Right atrium auricular region (tissue), 2 donors: ENCODE measurements around the gene KIAA1958. TPM values are rescaled to one million over a fixed set of nuclear protein-coding genes. Genes with fewer than 3 reads are reported as not detected.

Source experiments
- DNase-seq: peaks from one replicate; pipeline ENCODE4 v3.0.0-alpha.2; 2019; ENCODE audit warnings: low spot score
- H3K27ac ChIP-seq, 2 donors: fragments of 200-600 bp; sonication (generic); 1 replicate in 1 of 2; 2 replicates in 1 of 2; pipeline ENCODE4 v1.5.1; 2016 to 2019
- H3K27me3 ChIP-seq, 2 donors: fragments of 200-600 bp; sonication (generic); one replicate each; pipeline versions ENCODE4 v1.5.1 to v1.6.0; 2017 to 2019
- H3K36me3 ChIP-seq: fragments of 200-600 bp; sonication (generic); one replicate; pipeline ENCODE4 v1.5.1; 2016
- H3K4me1 ChIP-seq, 2 donors: fragments of 200-600 bp; sonication (generic); one replicate each; pipeline versions ENCODE4 v1.5.1 to v1.6.0; 2017 to 2019
- H3K4me3 ChIP-seq, 2 donors: fragments of 200-600 bp; sonication (generic); 1 replicate in 1 of 2; 2 replicates in 1 of 2; pipeline ENCODE4 v1.5.1; 2017 to 2019; ENCODE audit warnings: mild to moderate bottlenecking in 1 of 2, moderate library complexity in 1 of 2
- H3K9me3 ChIP-seq, 2 donors: fragments of 200-600 bp; sonication (generic); one replicate each; pipeline ENCODE4 v1.5.1; 2019
- total RNA-seq, 2 donors: library from RNA; depleted of rRNA; stranded (reverse); fragments of >200 nt; gene quantifications; one replicate each; pipeline ENCODE4 v1.1.0, GENCODE V29; 2016
- TF ChIP-seq, protein P1 (sequence below), 2 donors: fragments of 200-600 bp; sonication (generic); IDR thresholded peaks; one replicate each; pipeline ENCODE4 v1.5.1; 2019; ENCODE audit warnings: antibody characterized with exemption in 2 of 2

The KIAA1958 gene
- total RNA-seq, 2 donors from 2014 or later: 1.9 to 4.1 TPM

DNA sequence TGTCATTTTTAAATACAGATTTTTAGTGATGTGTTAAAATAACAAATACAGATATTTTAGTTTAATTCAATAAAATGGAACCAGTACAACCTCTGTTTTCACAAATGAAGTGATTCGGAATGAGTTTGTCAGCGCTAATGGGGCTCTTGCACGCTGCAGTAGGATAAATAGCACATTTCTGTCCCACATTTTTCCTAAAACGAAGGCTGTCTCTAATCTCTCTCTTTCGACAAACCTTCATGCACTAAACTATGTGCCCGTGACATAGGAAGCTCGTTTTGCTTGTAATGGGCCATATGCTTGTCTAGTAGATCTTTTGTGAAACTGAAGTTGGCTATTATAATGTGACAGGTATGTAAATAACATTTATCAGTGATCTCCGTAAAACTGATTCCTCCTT is 130.7 kb downstream of the KIAA1958 start:
- Histone ChIP-seq H3K9me3 (no peaks in the 10 kb centered on the region), H3K27ac (no peak overlapping the region), H3K36me3 (no peaks in the 10 kb centered on the region), H3K27me3 (no peaks in the 10 kb centered on the region), H3K4me1 (no peaks in the 10 kb centered on the region), H3K4me3 (no peak overlapping the region)
- TF ChIP-seq, protein P1, sequence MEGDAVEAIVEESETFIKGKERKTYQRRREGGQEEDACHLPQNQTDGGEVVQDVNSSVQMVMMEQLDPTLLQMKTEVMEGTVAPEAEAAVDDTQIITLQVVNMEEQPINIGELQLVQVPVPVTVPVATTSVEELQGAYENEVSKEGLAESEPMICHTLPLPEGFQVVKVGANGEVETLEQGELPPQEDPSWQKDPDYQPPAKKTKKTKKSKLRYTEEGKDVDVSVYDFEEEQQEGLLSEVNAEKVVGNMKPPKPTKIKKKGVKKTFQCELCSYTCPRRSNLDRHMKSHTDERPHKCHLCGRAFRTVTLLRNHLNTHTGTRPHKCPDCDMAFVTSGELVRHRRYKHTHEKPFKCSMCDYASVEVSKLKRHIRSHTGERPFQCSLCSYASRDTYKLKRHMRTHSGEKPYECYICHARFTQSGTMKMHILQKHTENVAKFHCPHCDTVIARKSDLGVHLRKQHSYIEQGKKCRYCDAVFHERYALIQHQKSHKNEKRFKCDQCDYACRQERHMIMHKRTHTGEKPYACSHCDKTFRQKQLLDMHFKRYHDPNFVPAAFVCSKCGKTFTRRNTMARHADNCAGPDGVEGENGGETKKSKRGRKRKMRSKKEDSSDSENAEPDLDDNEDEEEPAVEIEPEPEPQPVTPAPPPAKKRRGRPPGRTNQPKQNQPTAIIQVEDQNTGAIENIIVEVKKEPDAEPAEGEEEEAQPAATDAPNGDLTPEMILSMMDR (IDR thresholded peaks at IDR 0.05): no peak
- no peak for DNase-seq

DNA sequence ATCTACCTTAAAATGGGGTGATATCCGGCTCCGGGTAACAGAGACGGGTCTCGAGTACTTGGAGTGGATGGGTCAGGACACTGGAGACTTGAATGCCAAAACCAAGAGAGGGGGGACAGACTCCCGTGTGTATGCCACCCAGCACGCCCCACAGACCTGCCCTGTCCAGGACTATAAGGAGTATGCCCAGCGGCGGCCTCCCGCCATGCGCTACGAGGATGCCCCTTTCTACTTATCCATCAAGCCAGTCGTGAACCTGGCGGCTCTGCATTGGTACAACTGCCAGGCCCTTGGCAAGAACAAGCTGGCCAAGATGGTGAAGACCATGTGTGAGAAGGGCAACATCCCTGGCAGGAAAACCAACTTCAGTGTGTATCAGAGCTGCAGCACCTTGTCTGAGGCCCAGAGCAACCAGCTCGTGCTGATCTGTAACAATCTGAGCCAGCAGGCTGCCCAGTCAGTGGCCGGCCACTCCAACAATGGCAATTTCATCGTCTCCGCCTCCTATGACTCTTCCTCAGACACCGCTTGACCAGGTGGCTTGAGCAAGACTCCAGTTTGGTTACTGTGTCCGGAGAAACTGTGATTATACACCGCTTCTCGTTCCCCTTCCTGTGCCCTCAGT is 131.9 kb downstream of the KIAA1958 start:
- Histone ChIP-seq H3K27me3 (no peaks in the 10 kb centered on the region), H3K9me3 (no peaks in the 10 kb centered on the region), H3K27ac (no peak overlapping the region), H3K36me3 (no peaks in the 10 kb centered on the region), H3K4me3 (no peak overlapping the region), H3K4me1 (no peaks in the 10 kb centered on the region)
- TF ChIP-seq, protein P1 (IDR thresholded peaks at IDR 0.05): no peak
- DNase-seq: no peak

DNA sequence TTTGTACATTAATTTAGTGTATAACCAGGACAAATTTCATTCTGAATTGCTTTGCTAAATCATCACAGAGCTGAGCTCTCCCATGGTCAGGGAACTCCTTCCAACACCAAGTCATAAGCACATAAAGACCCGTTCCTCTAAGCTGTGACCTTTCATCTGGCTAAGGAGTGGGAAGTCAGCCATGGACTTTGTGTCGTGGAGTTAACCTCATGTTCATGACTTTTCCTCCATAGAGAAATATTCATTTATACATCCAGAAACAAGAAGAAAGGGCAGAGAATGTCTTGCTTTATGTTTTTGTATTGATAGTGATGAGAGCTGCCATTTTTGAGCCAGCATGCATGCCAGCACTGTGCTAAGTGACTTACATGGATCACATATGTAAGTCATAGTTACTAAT is 133.8 kb downstream of the KIAA1958 start:
- TF ChIP-seq, protein P1 (IDR thresholded peaks at IDR 0.05): no peak
- no peaks in the 10 kb centered on the region for H3K9me3 ChIP-seq
- DNase-seq: no peak
- H3K27ac ChIP-seq: no peak overlapping the region
- no peaks in the 10 kb centered on the region for H3K27me3 ChIP-seq
- no peaks in the 10 kb centered on the region for H3K4me1 ChIP-seq
- H3K36me3 ChIP-seq: no peaks in the 10 kb centered on the region
- H3K4me3 ChIP-seq: no peak overlapping the region

DNA sequence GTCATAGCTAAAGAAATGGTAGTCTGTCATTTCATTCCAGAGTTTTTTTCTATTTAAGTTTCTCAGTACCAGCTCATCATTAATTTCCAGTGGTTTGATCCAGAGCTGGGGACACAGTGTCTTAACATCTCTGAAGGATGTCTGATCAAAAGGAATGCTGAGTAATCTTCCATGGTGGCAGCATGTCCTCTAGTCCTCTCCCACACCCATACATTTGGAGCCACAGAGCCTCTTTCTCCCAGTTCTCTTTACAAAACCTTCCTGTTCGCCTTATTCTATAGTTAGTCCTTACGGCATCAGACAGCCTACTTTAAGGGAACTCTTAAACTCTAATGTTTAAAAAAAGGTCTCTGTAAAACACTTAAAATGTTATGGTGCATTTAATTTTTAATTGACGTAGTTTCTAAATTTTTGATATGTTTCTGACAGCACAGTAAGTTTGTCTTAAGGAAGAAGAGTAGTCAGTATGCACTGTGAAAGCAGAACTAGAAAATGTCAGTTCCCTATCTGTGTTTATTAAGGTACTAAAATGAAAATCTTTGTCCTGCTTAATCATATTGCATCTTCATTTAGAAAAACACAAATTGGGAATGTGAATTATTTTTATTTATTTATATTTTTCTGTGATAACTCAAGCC is 134.5 kb downstream of the KIAA1958 start:
- DNase-seq: no peak
- Histone ChIP-seq H3K36me3 (no peaks in the 10 kb centered on the region), H3K4me3 (no peak overlapping the region), H3K9me3 (no peaks in the 10 kb centered on the region), H3K27ac (no peak overlapping the region), H3K27me3 (no peaks in the 10 kb centered on the region), H3K4me1 (no peaks in the 10 kb centered on the region)
- TF ChIP-seq, protein P1 (IDR thresholded peaks at IDR 0.05): no peak

DNA sequence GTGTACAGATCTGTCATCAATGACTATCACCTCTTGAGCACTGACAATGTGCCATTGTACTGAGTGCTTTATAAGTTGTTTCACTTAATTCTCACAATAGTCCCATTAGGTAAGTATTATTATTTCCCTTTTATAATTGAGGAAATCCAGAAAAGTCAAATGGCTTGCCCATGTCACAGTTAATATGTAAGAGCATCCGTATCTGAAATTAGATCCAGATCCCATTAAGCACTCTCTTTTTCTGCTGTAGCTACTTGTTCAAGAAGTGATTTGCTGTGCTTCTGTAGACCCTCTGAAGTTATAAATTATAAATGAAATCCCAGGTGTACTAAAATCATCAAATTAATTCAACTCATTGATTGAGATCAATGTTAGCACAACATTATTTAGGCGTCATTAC is 136.6 kb downstream of the KIAA1958 start:
- H3K4me1 ChIP-seq: no peaks in the 10 kb centered on the region
- TF ChIP-seq, protein P1 (IDR thresholded peaks at IDR 0.05): no peak
- H3K9me3 ChIP-seq: no peaks in the 10 kb centered on the region
- no peaks in the 10 kb centered on the region for H3K36me3 ChIP-seq
- no peak for DNase-seq
- no peak overlapping the region for H3K4me3 ChIP-seq
- H3K27me3 ChIP-seq: no peaks in the 10 kb centered on the region
- H3K27ac ChIP-seq: no peak overlapping the region
